GM12891 (cell line): ENCODE measurements around the gene HMOX1.

Experiments
- DNase-seq: peaks from one replicate; pipeline ENCODE4 v3.0.0; 2011; ENCODE audit warnings: low spot score; ENCODE audit not compliant: insufficient read length
- FAIRE-seq: peaks from 2 replicates; lab custom pipeline; 2011; peaks lifted over from hg19 to GRCh38; lab: Jason Lieb, UNC
- PAX5 ChIP-seq: IDR thresholded peaks from 2 replicates; pipeline ENCODE4 v1.6.1; 2011; ENCODE audit warnings: low read length, moderate library complexity, mild to moderate bottlenecking; ENCODE audit not compliant: insufficient read depth, severe bottlenecking
- POLR2A ChIP-seq: IDR thresholded peaks from 2 replicates; pipeline ENCODE4 v1.6.1; 2011; ENCODE audit warnings: low read depth, low read length, control low read depth
- POLR2AphosphoS5 ChIP-seq: IDR thresholded peaks from 2 replicates; pipeline ENCODE4 v1.6.1; 2011; ENCODE audit warnings: low read depth, low read length, control low read depth
- POU2F2 ChIP-seq: IDR thresholded peaks from 2 replicates; pipeline ENCODE4 v1.6.1; 2011; ENCODE audit warnings: low read depth, mild to moderate bottlenecking, control low read depth, low read length, moderate library complexity
- SPI1 ChIP-seq: IDR thresholded peaks from 2 replicates; pipeline ENCODE4 v1.6.1; 2011; ENCODE audit warnings: low read depth, low read length, control low read depth
- TAF1 ChIP-seq: IDR thresholded peaks from 2 replicates; pipeline ENCODE4 v1.6.1; 2011; ENCODE audit warnings: low read depth, low read length, control low read depth

HMOX1 gene

GRCh38 chr22:35440129-35440528 lies 59.2 kb downstream of the HMOX1 start:
- DNase-seq, result no peak
- TF ChIP-seq POLR2A, result no peak
- no peak for TF ChIP-seq PAX5
- no peak for TF ChIP-seq SPI1
- no peak for TF ChIP-seq TAF1
- TF ChIP-seq POU2F2, result no peak
- TF ChIP-seq POLR2AphosphoS5, result no peak
- FAIRE-seq, result no peak

GRCh38 chr22:35441489-35442100 lies 60.7 kb downstream of the HMOX1 start:
- FAIRE-seq (no peak), DNase-seq (no peak)
- TF ChIP-seq TAF1 (no peak), PAX5 (no peak), SPI1 (no peak), POU2F2 (no peak), POLR2A (no peak)

GRCh38 chr22:35442471-35442870 lies 61.6 kb downstream of the HMOX1 start:
- TF ChIP-seq PAX5 (no peak), TAF1 (no peak), SPI1 (no peak), POU2F2 (no peak), POLR2A (no peak)
- FAIRE-seq (no peak), DNase-seq (no peak)

GRCh38 chr22:35443338-35443737 lies 62.4 kb downstream of the HMOX1 start:
- no peak for TF ChIP-seq POLR2AphosphoS5
- TF ChIP-seq SPI1, result no peak
- no peak for TF ChIP-seq POLR2A
- no peak for TF ChIP-seq POU2F2
- no peak for TF ChIP-seq PAX5
- TF ChIP-seq TAF1, result no peak
- no peak for FAIRE-seq
- no peak for DNase-seq
